Measurements from ENCODE around the gene HOXA11. TPM values are rescaled to one million over a fixed set of nuclear protein-coding genes. Genes with fewer than 3 reads are reported as not detected.
A peak's percentile ranks its signal among the peaks of the same experiment; 100 is the strongest.

The HOXA11 gene
- total RNA-seq, 1 donor from 2014 or later, result not detected

GRCh38 chr7:27209933-27210440 is 25.0 kb upstream of the HOXA11 start:
- intact Hi-C loops (cut with micrococcal nuclease), result loop anchor here (10.0 kb wide), 1 partner anchor 365 kb away; no protein-coding TSS in a partner anchor
- no peak for ATAC-seq
- no peak for DNase-seq

- ATAC-seq (no peak), DNase-seq (no peak)
- intact Hi-C loops (cut with micrococcal nuclease), result no loop called here
Measured at GRCh38 chr7:27208998-27209397, 24.0 kb upstream of the HOXA11 start.

- no peak for ATAC-seq
- no peak for DNase-seq
- intact Hi-C loops (cut with micrococcal nuclease), result no loop called here
Measured at GRCh38 chr7:27207348-27207985, 22.4 kb upstream of the HOXA11 start.

- ATAC-seq (no peak), DNase-seq (no peak)
Measured at GRCh38 chr7:27205325-27206280, 20.6 kb upstream of the HOXA11 start.

GRCh38 chr7:27204851-27205322 is 19.9 kb upstream of the HOXA11 start:
- intact Hi-C loops (cut with micrococcal nuclease), result no loop called here
- ATAC-seq (no peak), DNase-seq (no peak)

More at GRCh38 chr7:27205325-27206280, 20.6 kb upstream of the HOXA11 start:
- intact Hi-C loops (cut with micrococcal nuclease), result no loop called here

GRCh38 chr7:27203964-27204594 is 19.0 kb upstream of the HOXA11 start:
- ATAC-seq, result no peak
- intact Hi-C loops (cut with micrococcal nuclease), result no loop called here
- no peak for DNase-seq

- DNase-seq (no peak), ATAC-seq (no peak)
- intact Hi-C loops (cut with micrococcal nuclease), result no loop called here
Measured at GRCh38 chr7:27203365-27203953, 18.4 kb upstream of the HOXA11 start.

- intact Hi-C loops (cut with micrococcal nuclease), result no loop called here
- ATAC-seq, result no peak
Measured at GRCh38 chr7:27202862-27203134, 17.8 kb upstream of the HOXA11 start.

GRCh38 chr7:27202018-27202861 is 17.2 kb upstream of the HOXA11 start:
- ATAC-seq (no peak), DNase-seq (no peak)
- intact Hi-C loops (cut with micrococcal nuclease), result no loop called here

More at GRCh38 chr7:27202862-27203134, 17.8 kb upstream of the HOXA11 start:
- no peak for DNase-seq

GRCh38 chr7:27201580-27202017 is 16.6 kb upstream of the HOXA11 start:
- ATAC-seq (no peak), DNase-seq (no peak)
- intact Hi-C loops (cut with micrococcal nuclease), result no loop called here

GRCh38 chr7:27200761-27201579 is 15.9 kb upstream of the HOXA11 start:
- no peak for DNase-seq
- ATAC-seq, result no peak
- intact Hi-C loops (cut with micrococcal nuclease), result no loop called here

- ATAC-seq (peak; percentile 45), DNase-seq (no peak)
- intact Hi-C loops (cut with micrococcal nuclease), result no loop called here
Measured at GRCh38 chr7:27199849-27200760, 15.1 kb upstream of the HOXA11 start, which contains the start of gene HOXA13. TSS of gene HOXA13 (minus strand) at chr7:27200091. CDS start at chr7:27200077, 14 bp downstream.

- ATAC-seq (no peak), DNase-seq (no peak)
- intact Hi-C loops (cut with micrococcal nuclease), result no loop called here
Measured at GRCh38 chr7:27198871-27199801, 14.1 kb upstream of the HOXA11 start.

GRCh38 chr7:27198138-27198841 is 13.3 kb upstream of the HOXA11 start:
- DNase-seq, result no peak
- intact Hi-C loops (cut with micrococcal nuclease), result no loop called here
- ATAC-seq, result no peak

All from left ventricle myocardium superior (tissue), 1 donor.